ENCODE data around the gene PEA15. TPM values are rescaled to one million over a fixed set of nuclear protein-coding genes. Genes with fewer than 3 reads are reported as not detected.

PEA15 gene
- total RNA-seq, 1 experiment from 2014 or later: 94.3 TPM

DNA sequence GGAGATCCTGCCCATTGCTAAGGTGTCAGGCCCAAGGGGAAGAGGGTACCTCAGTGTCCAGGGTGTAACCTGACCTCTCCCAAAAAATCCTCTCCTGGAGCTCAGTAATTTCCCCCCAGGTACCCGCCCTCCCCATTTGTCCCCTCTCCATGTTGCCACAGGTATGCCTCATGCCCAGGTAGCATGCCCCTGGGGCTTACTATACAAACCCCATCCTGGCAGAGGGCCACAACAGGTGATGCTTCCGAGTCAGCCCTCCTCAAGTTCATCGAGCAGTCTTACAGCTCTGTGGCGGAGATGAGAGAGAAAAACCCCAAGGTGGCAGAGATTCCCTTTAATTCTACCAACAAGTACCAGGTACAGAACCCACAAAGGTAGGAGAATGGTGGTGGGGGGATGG lies 38.1 kb upstream of the PEA15 start:
- Histone ChIP-seq H3K36me3 (ENCODE audit: control insufficient read depth, insufficient read depth, low read length) (no peaks in the 10 kb centered on the region), H3K9me3 (ENCODE audit: control insufficient read depth, insufficient read depth, low read depth, low read length) (no peaks in the 10 kb centered on the region), H3K27me3 (ENCODE audit: control insufficient read depth, insufficient read depth, low read length) (peaks cover 15% of the 10 kb centered on the region), H3K4me1 (ENCODE audit: control insufficient read depth, insufficient read depth, low read length) (no peaks in the 10 kb centered on the region), H3K27ac (ENCODE audit: low read length) (no peak overlapping the region), H3K4me3 (ENCODE audit: low read depth in 2 of 2, low read length in 2 of 2) (no peak overlapping the region)
- TF ChIP-seq, protein P1, sequence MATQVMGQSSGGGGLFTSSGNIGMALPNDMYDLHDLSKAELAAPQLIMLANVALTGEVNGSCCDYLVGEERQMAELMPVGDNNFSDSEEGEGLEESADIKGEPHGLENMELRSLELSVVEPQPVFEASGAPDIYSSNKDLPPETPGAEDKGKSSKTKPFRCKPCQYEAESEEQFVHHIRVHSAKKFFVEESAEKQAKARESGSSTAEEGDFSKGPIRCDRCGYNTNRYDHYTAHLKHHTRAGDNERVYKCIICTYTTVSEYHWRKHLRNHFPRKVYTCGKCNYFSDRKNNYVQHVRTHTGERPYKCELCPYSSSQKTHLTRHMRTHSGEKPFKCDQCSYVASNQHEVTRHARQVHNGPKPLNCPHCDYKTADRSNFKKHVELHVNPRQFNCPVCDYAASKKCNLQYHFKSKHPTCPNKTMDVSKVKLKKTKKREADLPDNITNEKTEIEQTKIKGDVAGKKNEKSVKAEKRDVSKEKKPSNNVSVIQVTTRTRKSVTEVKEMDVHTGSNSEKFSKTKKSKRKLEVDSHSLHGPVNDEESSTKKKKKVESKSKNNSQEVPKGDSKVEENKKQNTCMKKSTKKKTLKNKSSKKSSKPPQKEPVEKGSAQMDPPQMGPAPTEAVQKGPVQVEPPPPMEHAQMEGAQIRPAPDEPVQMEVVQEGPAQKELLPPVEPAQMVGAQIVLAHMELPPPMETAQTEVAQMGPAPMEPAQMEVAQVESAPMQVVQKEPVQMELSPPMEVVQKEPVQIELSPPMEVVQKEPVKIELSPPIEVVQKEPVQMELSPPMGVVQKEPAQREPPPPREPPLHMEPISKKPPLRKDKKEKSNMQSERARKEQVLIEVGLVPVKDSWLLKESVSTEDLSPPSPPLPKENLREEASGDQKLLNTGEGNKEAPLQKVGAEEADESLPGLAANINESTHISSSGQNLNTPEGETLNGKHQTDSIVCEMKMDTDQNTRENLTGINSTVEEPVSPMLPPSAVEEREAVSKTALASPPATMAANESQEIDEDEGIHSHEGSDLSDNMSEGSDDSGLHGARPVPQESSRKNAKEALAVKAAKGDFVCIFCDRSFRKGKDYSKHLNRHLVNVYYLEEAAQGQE (IDR thresholded peaks at IDR 0.05; ENCODE audit: insufficient read depth in 1 of 2, low read depth in 2 of 2, low read length in 1 of 2): no peak
- TF ChIP-seq SIN3A (IDR thresholded peaks at IDR 0.05; ENCODE audit: borderline replicate concordance, insufficient read depth, low read depth, low read length) (no peak), TCF7L2 (IDR thresholded peaks at IDR 0.05; ENCODE audit: low read depth, low read length) (no peak), POLR2AphosphoS5 (IDR thresholded peaks at IDR 0.05; ENCODE audit: low read depth, low read length) (no peak)
- TF ChIP-seq, protein P2, sequence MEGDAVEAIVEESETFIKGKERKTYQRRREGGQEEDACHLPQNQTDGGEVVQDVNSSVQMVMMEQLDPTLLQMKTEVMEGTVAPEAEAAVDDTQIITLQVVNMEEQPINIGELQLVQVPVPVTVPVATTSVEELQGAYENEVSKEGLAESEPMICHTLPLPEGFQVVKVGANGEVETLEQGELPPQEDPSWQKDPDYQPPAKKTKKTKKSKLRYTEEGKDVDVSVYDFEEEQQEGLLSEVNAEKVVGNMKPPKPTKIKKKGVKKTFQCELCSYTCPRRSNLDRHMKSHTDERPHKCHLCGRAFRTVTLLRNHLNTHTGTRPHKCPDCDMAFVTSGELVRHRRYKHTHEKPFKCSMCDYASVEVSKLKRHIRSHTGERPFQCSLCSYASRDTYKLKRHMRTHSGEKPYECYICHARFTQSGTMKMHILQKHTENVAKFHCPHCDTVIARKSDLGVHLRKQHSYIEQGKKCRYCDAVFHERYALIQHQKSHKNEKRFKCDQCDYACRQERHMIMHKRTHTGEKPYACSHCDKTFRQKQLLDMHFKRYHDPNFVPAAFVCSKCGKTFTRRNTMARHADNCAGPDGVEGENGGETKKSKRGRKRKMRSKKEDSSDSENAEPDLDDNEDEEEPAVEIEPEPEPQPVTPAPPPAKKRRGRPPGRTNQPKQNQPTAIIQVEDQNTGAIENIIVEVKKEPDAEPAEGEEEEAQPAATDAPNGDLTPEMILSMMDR (IDR thresholded peaks at IDR 0.05): no peak
- in situ Hi-C loops (cut with HindIII; ENCODE audit: low pct_unique_long_range_greater_than_20kb, low sequenced_read_pairs): no loop called here
- intact Hi-C loops (cut with micrococcal nuclease; ENCODE audit: unreplicated experiment): no loop called here
- ATAC-seq (no peak), DNase-seq (ENCODE audit: low read depth, low spot score) (no peak)
- no TSS peak for BruUV-seq (replicated peaks)
- POLR2A ChIA-PET: no interaction called here
- CTCF ChIA-PET: no interaction called here

DNA sequence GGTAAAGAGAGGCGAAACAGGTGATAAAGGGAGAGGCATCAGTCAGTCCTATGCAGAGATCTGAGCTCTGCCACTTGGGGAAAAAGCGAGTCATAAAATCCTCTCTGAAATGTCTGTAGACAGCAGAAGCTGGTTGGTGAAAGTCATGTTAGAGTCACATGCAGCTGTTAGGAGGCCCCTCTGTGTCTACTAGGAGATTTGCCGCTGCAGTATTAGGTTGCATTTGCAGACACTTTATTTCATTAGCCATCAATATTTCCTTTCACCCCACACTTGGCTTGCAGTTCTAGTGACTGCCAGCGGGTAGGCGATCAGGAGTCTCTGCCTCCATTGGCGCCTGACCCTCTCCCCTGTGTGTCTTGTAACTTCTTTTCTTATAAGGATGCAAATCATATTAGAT lies 37.6 kb upstream of the PEA15 start:
- POLR2A ChIA-PET: no interaction called here
- H3K9me3 ChIP-seq (ENCODE audit: control insufficient read depth, insufficient read depth, low read depth, low read length): no peaks in the 10 kb centered on the region
- peaks cover 15% of the 10 kb centered on the region for H3K27me3 ChIP-seq (ENCODE audit: control insufficient read depth, insufficient read depth, low read length)
- H3K27ac ChIP-seq (ENCODE audit: low read length): no peak overlapping the region
- no peak for DNase-seq (ENCODE audit: low read depth, low spot score)
- BruUV-seq (replicated peaks): no TSS peak
- intact Hi-C loops (cut with micrococcal nuclease; ENCODE audit: unreplicated experiment) (no loop called here), in situ Hi-C loops (cut with HindIII; ENCODE audit: low pct_unique_long_range_greater_than_20kb, low sequenced_read_pairs) (no loop called here)
- no peaks in the 10 kb centered on the region for H3K36me3 ChIP-seq (ENCODE audit: control insufficient read depth, insufficient read depth, low read length)
- H3K4me1 ChIP-seq (ENCODE audit: control insufficient read depth, insufficient read depth, low read length): no peaks in the 10 kb centered on the region
- TF ChIP-seq POLR2AphosphoS5 (IDR thresholded peaks at IDR 0.05; ENCODE audit: low read depth, low read length) (no peak), SIN3A (IDR thresholded peaks at IDR 0.05; ENCODE audit: borderline replicate concordance, insufficient read depth, low read depth, low read length) (no peak), TCF7L2 (IDR thresholded peaks at IDR 0.05; ENCODE audit: low read depth, low read length) (no peak)
- TF ChIP-seq, protein P1 (IDR thresholded peaks at IDR 0.05; ENCODE audit: insufficient read depth in 1 of 2, low read depth in 2 of 2, low read length in 1 of 2): no peak
- TF ChIP-seq, protein P2 (IDR thresholded peaks at IDR 0.05): no peak; the same call in 1 of the 2 replicates
- no peak for ATAC-seq
- CTCF ChIA-PET: no interaction called here
- no peak overlapping the region for H3K4me3 ChIP-seq (ENCODE audit: low read depth in 2 of 2, low read length in 2 of 2)
